HG02943 (cell line): ENCODE data around the gene ABO.
"Not testable (repeated sequence)": the region's sequence is repeated elsewhere in the genome, so short reads cannot be mapped to it uniquely, and the experiment has no call there.

Experiments
- ATAC-seq: cut with Tn5 transposase; IDR thresholded peaks from one replicate; pipeline ENCODE4 v1.9.1; 2021; ENCODE audit warnings: mild to moderate bottlenecking, low read depth, moderate library complexity; ENCODE audit not compliant: unreplicated experiment

ABO gene

DNA sequence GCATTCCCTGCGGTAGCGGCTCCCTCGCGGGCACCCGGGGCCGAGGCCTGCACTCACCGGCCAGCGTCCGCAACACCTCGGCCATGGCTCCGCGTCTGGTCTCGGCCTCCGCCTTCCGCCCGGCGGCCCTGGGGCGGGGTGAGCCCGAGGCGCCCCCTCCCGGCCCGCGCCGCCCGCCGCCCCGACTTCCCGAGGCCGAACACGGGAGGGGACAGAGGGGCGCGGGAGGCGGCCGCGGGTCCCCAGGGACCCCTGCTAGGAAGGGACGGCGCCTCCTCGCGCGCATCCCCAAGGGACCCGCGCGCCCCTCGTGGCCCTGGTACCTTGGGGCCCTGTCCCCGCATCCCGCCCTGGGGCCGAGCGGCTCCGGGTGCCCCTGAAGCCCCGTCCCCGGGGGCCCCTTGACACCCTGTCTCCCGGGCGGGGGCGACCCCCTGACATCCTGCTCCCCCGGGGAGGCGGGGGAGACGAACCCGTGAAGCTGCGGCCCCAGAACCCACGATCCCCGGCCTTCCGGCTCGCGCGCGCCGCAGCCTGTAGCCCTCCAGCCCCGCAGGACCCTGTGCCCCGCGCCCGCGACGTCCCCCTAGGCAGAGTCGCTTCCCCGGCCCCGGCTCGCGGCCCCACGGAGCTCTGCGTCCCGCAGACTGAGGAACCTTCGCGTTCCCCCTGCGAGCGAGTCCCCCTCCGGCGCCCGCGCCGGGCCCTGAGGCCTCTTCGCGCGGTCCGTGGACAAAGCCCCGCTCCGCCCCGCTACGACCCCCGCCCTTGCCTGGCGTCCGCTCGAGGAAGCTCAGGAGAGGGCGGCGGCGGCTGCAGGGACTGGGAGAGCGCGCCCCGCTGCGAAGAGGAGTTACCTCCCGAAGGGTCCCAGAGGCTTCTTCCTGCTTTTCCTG lies at the start of gene ABO:
ABO (minus strand) TSS at position 97 of the 896 bp plus-strand sequence.
- ATAC-seq: no peak

DNA sequence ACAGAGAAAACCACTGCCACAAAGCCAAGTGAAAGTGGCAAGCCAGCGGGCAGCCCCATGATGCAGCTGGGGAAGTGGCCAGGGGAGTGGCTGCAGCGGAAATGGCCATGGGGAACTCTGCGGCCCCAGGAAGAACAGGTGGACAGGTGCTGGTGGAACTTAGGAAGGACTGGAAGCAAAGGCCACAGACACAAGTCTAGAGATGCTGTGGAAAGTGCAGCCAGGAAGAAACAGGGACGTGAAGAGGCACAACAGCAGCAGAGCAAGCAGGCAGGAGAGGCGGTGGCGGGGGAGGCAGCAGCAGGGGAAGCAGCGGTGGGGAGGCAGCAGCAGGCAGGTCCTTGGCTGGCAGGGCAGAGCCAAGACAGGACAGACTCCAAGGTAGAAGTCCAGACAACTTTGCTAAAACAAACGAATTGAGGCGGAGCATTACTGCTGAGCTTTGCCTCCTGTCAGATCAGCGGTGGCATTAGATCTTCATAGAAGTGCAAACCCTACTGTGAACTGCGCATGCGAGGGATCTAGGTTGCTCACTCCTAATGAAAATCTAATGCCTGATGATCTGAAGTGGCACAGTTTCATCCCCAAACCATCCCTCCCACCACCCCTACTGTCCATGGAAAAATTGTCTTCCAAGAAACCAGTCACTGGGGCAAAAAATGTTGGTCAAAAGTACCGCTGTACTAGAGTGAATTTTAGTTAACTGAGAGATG lies 49.1 kb upstream of the ABO start:
- ATAC-seq: no peak

DNA sequence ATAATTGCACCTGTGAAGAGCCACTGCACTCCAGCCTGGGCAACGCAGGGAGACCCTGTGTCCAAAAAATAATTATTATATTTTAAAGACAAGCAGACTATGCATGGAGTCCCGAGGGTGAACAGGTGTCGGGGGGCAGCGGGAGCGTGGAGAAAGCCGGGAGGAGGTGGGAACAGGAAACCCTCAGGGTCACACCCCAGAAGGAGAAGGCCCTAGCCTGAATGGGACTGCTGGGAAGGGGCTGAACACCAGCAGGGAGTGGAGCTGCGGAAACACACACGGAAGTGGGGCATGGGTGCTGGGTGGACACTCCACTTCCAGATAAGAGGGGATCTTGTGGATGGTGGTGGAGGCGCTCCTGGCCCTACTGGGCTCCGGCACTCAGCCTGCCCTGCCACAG lies 48.2 kb upstream of the ABO start:
- ATAC-seq: no peak

- no peak for ATAC-seq
Measured at GRCh38 chr9:133322701-133323100, 47.7 kb upstream of the ABO start.

- ATAC-seq: no peak
Measured at GRCh38 chr9:133321411-133321935, 46.5 kb upstream of the ABO start.

GRCh38 chr9:133320421-133320881 lies 45.5 kb upstream of the ABO start:
- no peak for ATAC-seq

- not testable (repeated sequence) for ATAC-seq
Measured at GRCh38 chr9:133317551-133317950, 42.5 kb upstream of the ABO start.

GRCh38 chr9:133315997-133316396 lies 41.0 kb upstream of the ABO start:
- no peak for ATAC-seq

DNA sequence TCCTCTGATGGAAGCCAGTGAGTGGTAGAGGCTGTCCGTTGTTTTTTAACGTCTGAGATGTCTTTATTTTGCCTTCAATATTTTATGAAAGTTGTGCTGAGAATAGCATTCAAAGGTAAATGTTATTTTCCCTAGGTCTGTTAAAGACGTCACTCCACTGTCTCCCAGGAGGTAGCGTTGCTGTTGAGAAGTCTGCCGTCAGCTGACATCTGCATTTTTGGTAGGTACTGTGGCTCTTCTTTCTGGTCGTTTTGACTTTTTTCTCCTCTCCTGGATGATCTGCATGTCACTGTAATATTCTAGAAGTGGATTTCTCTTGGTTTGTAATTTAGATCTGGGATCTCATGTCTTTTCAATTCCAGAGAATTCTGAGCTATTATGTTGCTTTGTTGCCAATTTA lies 34.6 kb upstream of the ABO start:
- ATAC-seq: no peak

- ATAC-seq: no peak
Measured at GRCh38 chr9:133307301-133307700, 32.3 kb upstream of the ABO start.

DNA sequence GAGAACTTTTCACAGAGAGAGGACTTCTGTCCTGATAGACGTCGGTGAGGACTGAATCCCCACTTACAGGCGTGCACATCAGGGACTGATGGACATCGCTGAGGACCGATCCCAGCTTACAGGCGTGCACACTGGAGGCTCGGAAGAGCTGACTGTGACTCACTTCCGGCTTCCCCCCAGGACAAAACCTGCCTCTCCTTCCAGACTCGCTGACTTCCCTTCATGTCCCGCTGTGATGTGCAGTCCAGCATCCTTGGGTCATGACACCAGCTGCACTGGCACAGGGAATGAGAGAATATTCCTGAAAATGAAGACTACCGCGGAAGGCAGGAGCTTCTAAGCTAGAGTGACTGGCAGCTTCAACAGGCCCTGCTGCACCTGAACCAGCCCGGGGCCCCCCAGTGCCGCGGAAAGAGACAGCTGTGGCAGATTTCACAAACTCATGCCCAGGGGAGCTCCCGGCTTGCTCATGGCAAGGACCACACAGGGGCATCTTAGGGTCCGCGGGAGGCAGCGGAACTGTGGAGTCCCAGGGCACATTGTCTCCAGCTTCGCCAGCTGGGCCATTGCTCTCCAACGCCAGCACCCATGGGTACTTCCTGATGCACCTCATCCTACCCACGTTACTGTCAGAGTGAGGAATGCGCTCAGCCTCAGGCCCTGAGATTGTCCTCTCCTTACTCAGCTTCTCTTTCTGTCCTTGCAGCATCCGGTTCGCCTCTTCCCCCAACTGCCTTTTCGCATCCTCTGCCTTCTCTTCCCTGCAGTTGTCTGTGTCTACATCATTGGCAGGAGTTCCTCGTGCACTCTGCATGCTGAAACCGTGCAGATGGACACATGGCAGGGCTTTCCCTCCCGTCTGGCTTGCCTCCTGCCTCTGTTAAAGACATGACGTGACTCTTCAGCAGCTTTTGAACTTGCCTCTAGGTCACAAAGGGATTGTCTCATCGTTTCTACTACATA lies 31.5 kb upstream of the ABO start:
- no peak for ATAC-seq

DNA sequence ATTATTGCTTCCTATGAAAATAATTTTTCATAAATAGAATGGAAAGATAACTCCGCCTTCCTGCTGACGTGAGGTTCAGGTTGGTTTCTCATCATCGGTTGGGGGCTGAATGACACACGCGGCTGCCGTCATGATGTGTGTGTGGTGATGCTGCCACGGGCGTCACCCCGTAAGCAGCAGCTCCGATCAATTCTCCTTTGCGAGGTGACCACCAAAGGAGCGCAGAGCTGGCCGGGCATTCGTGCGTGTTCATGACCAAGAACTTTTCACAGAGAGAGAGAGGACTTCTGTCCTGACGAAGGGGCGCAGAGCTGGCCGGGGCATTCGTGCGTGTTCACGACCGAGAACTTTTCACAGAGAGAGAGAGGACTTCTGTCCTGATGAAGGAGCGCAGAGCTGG lies 30.7 kb upstream of the ABO start:
- ATAC-seq: no peak

DNA sequence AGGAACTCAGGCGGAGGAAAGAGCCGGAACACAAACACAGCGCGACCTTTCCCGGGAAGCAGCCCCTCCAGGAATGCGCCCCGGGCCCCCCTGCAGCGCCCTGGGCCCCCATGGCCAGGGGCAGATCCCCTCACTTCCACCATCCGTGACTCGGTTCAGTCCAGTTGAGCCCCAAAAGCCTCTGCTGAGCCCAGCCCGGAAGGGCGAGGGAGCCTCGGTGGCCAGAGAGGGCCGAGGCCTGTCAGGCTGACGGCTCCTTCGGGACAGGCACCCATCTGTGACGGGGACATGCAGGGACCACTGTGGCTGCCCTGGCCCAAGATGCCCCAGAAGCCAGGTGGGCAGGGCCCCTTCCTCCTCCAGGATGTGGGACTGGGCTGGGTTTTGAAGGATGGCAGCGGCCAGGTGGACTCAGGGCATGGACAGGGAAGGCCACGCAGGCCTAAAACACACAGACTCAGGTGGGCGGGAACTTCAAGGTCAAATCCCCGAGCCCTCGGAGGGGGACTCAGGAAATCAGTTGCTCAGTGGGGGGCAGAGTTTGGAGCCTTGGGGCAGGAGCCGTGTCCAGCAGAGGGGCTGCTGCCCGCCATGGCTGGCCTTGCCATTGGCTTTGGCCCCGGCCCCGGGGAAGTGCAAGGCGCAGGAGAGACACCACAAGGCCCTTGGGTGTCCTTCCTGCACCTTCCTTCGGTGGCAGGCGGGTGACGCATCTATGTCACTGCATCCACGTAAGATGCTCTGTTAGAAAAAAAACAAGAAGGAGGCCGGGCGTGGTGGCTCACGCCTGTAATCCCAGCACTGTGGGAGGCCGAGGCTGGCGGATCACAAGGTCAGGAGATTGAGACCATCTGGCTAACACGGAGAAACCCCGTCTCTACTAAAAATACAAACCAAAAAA lies 29.7 kb upstream of the ABO start:
- ATAC-seq: no peak

DNA sequence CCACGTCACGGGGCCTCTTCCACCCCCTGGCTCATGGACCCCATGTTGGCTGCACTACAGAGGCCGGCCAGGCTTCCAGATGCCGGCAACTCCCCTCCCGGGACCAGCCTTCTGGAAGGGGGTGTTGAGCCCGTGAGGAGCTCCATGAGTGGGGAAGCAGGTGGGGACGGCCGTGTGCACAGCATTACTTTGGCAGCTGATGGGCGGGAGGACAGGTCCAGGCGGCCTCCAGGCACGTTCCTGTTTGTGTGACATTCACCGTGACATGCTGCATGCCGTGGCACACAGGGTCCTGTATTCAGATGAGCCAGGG lies 29.1 kb upstream of the ABO start:
- no peak for ATAC-seq

DNA sequence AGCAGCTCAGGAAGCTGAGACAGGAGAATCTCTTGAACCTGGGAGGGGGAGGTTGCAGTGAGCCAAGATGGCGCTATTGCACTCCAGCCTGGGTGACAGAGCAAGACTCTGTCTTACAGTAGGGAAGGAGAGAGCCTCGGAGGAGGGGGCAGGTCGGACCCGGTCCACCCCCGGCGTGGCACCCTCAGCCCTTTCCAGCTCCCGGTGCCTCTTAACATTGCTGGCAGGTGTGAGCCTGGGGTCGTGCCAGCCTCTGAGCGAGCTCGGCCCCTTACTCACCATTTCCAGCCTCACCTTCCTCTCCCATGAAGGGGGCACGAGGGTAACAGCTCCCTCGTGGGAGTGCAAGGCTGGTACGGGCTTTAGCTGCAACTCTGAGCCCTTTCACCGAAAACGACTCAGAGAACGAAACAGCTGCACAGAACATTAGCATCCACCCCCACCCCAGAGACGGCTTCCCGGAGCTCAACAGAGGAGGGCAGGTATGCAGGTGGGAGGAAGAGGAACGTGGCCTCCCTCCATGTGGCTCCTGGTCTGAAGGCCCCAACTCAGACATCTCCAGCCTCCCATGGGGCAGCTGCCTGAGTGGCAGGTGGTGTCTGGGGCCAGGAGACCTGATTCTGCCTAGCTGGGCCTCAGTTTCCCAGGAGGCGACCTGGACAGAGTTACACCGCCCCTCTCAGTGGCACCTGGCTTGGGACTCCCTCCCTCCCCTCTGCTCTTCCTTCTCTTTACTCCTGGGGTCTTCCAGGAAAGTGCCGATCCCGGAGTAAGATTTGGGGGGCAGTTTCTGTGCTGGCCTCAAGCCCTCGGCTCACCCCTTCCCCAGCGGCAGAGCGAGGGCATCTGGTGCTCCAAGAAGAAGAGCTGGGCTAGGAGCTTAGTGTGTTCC lies 28.5 kb upstream of the ABO start:
- ATAC-seq: no peak

DNA sequence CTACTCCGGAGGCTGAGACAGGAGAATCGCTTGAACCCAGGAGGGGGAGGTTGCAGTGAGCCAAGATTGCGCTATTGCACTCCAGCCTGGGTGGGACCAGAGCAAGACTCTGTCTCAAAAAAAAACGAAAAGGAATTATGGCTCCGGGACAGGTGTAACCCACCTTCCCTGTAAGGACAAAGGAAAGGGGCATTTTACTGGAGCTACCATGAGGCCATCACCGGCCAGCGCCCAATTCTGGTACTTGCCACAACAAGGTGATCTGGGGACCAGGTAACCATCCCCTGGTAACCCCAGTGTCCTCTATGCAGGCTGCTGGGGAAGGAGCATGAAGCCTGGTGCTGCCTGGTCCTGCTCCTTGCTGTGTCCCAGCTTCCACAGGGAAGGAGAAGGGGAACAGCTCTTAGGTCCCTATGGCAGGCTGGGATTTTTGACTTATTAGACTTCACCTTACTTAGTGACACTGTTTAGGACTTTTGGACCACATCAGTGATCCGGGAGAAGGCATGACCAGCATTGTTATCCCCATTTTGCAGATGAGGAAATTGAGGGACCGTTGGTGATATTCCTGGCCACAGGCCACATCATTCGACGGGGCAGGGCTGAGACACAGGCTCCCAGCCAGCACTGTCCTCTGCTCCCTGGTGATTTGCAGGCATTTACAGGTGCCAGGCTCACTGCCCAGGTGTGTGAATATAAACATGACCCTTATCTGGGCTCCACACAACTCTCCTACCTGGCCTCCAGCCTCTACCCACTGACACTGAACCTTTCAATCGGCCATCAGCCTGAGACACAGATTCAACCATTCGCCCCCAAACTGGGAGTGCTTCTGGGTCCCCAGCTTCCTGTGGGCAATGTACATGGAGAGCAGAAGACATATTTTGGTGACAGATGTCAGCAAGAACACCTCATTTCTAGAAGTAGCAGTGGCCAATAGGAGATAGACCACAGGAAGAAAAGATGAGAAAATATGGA lies 26.5 kb upstream of the ABO start:
- no peak for ATAC-seq

GRCh38 chr9:133299996-133300395 lies 25.0 kb upstream of the ABO start:
- not testable (repeated sequence) for ATAC-seq
